GM19238 (cell line): ENCODE results near the gene TBC1D21.
A peak's percentile ranks its signal among the peaks of the same experiment; 100 is the strongest.

Source experiments
- DNase-seq: peaks from one replicate; pipeline ENCODE4 v3.0.0; 2011; ENCODE audit warnings: low spot score; ENCODE audit not compliant: insufficient read length

The TBC1D21 gene

DNA sequence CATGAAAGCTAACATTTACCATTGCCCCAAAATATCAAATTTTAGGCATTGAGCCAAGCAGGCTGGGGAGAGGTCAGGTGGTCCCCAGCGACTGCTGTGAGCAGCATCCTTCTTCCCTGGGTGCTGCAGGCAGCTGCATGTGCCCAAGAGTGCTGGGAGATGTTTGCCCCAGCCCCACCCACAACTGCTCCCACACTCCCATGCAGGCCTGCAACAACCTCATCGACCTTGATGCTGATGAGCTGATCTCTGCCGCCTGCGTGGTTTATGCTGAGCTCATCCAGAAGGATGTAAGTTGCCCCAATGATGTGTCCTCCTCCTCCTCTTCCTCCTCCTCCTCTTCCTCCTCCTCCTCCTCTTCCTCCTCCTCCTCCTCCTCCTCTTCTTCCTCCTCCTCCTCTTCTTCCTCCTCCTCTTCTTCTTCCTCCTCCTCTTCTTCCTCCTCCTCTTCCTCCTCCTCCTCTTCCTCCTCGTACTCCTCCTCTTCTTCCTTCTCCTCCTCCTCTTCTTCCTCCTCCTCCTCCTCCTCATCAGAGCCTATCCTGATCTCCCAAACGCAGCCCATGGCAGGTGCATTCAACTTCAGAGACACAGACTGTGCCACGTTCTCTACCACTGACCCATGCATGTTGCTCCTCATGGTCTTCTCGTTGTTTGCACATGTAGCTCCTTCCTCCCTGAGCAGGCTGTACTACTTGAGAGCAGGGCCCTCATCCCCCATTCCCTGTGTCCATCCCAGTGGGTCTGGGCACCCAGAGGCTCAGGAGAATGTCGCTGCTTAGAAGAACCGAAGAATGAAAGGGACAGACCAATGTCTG lies 15.1 kb downstream of the TBC1D21 start:
- DNase-seq = no peak

DNA sequence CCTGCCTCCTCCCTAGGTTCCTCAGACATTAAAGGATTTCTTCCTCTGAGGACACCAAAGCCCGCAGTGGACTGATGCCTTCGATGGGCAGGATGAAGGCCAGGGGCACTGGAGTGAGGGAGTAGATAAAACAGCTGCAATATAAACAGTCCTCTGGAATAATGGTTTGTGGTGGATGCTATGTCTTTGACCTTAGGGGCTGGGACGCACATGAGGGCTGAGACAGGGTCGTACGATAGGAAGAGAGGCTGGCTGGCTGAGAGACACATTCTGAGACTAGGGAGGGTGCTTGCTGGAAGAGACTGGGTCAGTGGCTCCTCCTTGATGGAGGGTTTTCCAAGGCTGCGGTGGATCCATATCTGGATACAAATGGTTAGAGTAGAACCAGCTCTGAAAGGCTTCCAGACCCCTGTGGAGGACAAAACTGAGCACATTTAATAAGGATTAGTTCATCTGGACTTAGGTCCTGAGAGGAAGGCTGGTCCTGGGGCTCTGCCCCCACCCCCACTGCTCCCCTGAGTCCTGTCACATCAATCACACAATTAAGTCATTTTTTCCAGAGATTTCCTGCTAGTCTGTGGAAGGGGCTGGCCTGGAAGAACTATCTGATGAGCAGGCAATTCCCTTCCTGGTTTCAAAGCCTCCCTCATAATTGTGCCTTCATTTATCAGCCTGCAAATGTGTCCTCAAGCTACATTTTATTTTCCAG lies 15.8 kb downstream of the TBC1D21 start:
- no peak for DNase-seq

DNA sequence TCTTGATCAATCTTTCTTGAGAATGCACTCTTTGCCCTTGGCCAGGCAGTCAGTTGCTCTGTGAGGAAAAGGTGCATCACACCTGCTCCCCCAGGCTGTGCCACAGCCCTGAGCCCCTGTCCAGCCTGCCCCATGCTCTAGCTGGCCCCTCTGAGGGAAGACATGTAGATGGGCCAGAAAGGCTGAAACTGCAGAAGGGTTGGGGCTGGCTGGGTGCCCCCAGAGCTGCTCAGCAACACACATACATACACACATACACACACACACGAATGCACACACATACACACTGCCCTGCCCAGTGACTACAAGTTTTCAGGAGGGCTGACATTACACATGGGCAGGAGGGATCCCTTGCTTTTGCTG lies 16.4 kb downstream of the TBC1D21 start:
- no peak for DNase-seq

DNA sequence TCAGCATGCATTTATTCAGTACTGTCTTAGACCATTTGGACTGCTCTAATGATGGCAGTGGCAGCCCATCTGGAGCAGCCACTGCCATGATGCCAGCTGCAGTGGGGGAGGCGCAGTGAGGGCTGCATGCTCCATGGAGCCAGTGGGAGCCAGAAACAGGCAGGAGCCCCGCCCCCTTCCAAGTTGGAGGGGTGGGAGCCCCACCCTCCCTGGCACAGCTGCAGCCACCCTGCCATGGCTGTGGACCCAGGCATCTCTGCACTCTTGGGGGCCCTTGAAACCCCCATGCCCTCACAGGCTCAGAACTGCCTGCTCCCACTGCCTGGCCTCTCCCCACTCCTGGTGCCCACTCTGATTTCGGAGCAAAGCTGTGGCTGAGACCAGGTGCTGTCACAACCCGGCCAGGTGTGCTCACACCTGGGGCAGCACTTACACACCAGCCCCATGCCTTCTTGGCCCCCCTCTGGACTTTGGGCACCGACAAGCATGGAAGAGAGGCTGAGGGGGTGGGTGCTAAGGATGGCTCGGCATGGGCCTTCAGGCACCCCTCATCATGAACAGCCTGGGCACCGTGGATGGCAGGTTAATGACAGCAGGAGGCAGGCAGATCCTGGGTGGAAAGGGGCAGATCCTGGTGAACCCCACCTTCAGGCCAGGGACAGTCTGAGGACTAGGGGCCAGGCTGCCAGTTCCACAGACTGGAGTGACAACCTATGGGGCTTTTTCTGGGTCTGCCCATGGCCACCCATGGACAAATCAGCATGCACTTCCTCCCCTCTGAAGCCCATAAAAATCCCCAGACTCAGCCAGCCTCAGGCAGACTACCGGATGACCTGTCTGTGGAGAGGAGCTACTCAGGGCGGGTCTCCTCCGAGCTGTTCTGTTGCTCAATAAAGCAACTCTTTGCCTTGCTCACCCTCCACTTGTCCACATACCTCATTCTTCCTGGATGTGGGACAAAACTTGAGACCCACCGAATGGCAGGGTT lies 18.3 kb downstream of the TBC1D21 start:
- no peak for DNase-seq

DNA sequence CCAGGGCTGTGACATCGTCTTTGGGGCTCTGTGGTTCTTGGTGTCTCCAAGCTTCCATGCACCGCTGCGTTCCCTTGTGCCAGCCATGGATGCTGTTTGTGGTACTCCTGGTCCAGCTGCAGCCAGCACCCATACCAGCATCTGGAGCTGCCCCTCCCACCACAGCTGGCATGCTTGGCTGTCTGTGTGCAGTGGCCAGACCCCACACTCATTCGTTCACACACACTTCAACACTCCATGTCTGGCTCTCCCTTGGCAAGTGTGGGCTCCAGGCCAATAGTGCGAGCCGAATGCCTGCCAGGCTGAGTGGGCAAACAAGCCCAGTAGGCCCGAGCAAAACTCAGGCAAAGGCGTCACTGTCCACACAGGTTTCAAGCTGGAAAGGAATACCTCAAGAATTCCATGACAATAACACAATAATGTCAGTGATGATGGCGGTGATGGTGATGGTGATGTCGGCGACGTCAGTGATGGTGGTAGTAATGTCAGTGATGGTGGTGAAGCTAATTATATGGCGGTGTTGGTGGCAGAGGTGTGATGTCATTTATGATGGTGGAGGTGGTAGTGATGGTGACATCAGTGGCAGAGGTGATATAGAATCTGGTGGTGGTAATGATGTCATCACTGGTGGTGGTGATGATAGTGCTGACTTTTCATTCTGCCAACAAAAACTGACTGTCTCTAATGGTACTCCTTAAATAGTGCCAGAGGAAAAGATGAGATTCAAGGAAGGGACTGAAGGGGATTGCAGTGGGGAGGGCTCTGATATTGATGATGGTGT lies 19.3 kb downstream of the TBC1D21 start:
- DNase-seq = no peak

DNA sequence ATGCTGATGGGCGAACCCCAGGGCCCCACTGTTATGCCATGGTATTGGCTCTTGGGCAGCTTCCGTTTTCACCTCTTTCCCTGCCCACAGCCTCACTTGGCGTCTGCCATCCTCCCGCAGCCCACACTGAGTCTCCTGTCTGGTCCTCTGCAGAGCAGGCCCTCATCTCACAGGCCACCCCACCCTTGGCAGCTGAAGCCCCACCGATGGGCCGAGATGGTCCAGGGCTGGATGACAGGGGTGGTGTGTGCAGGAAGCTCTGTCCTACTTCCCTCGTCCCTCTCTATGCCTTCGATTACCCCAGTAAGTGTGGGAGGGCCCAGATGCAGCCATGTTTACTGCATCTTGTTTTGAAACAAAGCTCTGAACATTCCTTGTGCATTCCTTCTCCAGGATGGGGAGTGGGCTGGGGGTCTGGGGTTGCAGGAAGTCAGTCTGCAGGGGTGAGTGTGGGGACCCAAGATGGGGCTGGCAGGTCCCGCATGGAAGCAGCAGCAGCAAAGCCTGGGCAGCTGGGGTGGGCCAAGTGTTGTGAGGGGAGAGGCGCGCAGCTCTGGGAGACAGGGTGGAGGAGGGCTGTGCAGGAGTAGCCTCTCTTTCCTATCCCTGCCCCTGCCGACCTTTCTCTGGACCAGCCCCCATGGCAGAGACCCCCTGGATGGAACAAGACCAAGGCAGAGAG lies 20.9 kb downstream of the TBC1D21 start:
- no peak for DNase-seq

DNA sequence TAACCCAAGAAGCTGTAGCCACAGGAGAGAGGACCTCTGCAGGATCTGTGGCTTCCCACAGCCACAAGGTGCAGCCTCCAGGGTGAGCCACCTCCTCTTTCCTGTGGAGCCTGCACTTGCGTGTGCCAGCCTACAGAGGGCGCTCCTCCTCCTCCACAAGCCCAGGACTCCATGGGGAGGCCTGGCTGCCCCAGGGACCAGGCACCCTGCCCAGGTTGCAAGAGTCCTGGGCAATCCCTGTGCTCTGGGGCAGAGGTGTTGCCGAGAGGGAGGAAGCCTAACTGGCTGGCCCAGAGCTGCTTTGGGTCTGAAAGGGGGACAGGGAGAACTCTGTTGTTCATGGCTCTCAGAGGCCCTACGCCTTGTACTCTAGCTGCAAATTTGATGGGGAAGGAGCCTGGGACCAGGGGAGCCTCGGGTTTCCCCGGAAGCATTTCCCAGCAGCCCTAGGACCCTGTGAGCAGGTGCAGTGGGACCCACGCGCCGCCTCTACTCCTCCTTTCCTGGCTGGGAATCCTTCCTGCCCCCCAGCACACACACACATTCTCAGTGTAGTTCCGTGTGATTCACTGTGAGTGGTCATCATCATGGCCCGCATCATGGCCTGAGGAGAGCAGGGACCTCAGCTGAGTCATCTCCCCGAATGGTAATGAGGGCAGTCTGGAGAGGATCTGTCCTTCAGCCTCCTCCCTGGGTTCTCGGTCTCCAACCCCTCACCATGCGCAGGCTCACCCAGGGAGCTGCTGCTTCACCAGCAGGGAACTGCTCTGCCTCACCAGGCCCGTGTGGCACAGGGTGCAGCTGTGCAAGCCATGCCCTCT lies 24.3 kb downstream of the TBC1D21 start:
- DNase-seq = peak; percentile 67

DNA sequence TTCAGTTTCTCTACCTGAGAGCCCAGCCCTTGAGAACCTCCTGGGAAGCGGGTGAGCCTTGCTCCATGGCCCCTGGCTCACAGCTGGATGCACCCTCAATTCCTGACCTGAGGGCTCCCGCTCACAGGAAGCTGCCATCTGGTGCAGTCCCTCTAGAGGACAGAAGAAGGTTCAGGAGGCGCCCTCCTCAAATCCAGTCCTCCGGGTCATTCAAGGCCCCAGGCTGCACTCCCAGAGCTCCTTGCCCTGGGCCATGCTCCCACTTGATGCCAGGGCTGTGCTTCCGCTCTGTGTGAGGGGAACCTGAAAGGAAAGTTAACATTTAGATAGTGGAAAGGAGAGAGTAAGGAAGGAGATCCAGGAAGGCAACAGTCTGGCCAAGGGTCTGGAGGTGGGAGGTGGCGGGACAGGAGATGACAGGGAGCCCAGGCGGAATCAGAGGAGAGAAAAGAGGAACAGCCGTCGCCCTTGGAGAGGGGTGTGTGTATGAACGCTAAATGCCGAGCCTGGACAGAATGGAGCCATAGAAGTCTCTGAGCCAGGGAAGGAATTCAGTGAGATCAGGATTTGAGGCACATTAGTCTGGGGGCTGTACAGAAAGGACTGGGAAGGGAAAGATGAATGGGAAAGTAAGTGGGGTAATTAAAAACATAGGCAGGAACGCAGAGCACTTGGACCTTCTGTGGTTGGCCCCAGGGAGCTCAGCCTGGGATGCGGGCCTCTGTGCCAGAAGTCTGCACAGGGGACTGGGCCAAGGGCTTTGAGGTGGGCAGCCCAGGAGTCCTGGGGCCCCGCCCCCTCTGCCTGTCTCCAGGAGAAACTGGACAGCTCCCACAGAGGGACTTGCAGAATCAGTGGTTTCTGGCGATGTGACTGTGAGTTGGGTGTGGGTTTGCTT lies 26.1 kb downstream of the TBC1D21 start:
- DNase-seq = no peak

DNA sequence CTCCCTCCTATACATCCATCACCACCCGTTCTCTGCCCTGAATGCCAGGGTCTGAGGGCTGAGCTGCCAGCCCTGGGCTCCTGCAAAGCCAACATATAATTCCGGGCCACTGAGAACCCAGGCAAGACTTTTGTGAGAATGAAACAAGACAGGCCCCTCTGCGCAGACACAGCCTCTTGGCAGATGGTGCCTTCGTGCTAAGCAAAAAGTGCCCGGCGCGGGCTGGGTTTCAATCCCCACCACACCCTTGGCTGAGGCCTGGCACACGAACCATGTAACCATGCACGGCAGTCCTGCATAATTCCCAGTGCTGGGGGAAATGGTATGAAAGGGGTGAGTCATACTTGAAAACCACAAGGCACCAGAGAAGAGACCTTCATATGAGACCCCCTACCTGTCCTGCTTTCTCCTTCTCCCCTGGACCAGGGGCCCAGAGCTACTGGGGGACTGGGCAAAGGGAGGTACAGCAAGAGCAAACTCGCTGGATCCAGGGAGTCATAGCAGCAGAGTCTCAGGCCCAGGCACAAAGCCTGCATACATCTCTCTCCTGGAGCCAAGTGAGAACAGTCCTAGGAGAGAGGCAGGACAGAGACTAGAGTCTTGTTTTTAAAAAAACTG lies 26.8 kb downstream of the TBC1D21 start:
- no peak for DNase-seq

DNA sequence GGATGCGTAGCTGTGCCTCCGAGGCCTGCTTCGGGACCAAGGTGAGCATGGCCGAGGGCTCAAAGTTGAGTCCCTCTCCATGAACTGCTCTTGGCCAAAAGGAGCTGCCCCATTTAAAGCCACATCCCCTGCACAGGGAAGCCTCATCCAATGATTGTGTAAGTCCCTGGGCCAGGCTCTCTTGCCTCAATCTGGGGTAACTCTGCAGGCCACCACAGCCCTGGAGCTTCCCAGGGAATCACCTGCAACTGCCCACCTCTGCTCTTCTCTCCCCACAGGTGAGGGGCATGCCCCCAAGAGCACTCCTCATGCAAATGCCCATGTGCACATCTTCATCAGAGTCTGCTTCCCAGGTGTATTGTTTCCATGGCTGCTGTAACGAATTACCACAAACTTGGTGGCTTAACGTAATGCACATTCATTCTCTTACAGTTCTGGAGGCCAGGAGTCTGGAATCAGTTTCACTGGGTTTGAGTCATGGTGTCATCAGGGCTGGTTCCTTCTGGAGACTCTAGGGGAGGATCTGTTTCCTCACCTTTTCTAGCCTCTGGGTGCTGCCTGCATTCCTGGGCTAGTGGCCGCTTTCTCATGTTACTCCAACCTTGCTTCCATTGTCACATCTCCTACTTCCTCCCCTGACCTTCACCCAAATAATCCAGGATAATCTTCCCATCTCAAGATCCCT lies 27.9 kb downstream of the TBC1D21 start:
- DNase-seq = no peak

DNA sequence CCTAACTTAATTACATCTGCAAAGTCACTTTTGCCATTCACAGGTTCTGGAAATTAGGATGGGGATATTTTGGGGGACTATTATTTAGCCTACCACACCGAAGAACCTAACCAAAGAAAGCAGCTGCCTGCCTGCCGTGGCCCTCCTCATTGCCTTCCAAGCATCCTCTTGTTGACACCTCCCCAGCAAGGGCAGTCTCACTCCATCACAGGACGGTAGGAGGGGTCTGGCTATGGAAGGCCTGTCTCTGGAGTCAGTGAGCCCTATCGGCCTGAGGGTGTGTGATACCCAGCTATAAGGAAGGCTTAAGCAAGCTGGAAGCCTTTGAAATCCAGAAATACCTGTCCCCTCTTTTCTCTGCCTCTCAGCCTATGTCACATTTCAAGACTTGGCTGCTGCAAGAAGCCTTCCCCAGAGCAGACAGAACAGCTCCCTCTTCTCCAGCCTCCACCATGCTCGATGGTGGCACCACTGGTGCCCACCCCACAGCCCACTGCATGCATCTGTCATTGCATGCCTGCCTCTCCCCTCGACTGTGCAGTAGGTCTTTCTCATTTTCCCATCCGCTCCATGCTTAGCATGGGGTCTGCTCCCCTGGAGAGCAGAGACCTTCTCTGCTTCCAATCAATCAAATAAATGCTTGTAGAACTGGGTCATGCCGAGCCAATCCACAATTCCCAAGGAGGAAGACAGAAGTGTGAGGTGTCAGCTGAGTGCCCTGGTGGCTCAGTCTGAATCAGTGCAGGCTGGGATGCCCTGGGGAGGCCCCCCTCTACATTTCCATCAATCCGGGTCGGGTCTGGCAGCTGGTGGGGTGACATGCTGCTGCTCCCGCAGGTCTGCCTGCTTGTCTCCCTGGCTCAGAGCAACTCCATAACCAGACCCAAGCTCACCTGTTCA lies 29.0 kb downstream of the TBC1D21 start:
- no peak for DNase-seq

DNA sequence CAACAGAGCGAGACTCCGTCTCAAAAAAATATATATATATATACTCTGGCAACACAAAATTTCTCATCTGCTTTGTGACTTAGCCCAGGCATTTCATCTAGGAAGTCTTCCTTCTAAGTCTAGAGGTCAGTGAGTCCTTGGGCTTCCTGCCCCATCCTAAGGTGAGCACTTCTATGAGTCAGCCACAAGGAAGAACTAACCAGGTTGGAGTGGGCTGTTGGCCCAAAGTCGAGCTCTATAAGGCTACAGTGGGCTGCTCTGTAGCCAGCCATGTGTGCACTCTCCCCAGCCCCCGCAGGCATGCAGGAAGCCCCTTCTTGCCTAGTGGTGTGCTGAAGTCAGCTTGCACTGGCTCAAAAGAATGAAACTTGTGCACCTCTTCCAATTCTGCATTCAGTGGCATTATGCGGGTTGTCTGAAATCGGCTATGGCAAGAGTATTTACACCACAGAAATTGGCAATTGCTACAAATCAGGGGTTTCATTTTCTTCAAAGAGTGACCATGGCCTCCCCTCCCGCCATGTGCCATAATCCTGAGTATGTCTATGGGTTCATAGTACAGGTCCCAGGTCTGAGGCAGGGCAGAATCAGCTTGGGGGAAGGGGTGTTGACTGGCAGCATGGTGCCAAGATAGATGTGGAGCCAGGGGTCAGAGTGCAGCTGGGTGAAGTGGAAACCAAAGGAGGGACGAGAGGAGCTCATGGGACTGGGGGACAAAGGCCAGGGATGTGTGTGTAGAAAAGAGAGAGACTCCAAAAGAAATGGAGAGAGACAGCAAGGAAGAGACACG lies 30.9 kb downstream of the TBC1D21 start:
- DNase-seq = no peak

DNA sequence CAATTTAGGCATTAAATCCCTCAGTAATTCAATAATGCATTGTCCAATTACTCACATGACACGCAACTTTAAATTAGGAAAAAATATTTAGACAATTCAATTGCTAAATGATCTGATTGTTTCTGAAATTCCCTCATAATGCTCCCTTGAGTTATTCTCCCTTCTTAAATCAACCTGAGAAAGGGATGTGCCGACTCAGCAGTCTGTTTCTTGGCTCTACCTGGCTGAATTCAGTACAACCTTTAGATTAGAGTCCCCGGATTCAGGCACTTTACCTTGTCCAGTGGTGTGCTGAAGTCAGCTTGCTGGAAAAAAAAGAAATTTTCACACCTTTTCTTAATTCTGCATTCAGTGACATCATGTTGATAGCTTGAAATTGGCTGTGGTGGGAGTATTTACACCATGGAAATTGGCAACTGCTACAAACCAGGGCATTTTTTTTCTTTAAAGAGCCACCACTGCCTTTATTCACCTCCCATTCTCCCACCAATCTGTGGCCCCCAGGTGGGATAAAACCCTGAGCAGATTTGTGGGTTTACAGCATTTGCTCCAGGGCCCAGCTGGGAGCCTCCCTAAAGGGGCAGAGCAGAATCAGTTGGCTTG lies 32.0 kb downstream of the TBC1D21 start:
- no peak for DNase-seq

DNA sequence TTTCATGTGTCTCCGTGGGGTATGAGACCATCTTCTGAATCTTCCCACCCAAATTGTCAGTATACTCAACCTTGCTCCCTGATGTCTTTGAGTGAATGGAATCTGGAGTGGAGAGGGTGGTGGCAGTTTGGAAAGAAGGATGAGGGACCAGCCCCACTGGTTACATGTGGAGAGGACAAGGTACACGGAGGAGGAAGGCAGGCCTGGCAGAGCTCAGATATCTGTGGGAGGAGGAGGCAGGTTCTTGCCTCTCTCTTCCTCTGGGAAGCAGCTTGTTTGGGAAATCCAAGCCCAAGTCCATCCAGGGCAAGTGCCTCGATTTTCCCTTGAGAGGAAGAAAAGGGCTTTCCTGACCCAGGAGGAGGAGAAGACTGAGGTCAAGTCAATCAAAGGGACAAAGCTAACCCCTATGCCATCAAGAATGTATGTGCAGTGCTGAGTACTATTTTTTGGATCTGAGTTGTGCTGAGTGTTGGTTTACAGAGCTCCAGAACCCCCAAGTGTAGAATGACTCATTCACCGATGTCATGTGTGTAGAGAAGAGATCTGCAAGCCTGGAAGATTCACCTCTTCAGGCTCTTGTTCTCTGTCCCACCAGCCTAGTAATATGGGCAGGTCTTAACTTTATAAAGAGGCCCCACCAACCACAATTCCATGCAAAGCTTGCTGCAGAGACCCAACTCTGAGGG lies 33.1 kb downstream of the TBC1D21 start:
- no peak for DNase-seq

DNA sequence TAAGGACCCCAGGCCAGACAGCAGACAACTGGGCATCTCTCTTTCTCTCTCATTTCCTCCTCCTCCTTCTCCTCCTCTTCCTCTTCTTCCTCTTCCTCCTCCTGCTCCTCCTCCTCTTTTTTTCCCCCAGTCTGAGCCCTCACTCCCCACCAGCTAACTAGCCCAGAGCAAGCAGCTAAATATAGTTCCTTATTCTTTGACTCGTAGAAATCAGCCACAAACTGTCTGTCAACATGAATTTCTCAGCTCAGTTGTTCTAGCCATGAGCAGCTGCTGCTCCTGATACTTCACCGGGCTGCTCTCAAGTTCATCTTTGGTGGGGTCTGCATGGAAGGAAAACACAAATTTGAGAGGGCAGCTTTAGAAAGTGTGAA lies 33.7 kb downstream of the TBC1D21 start:
- DNase-seq = no peak
